Adipose tissue (tissue), 3 donors: ENCODE results near the gene OGFOD3. TPM values are rescaled to one million over a fixed set of nuclear protein-coding genes. Genes with fewer than 3 reads are reported as not detected.

Experiments used
- H3K27ac ChIP-seq: one replicate; pipeline ENCODE4 v1.5.1; 2013; ENCODE audit warnings: low read depth, low read length
- WGBS, 3 donors: extraction: QIAGEN DNeasy Blood & Tissue Kit; methylation state at CpG; one replicate each; pipeline ENCODE4 v1.1.7; 2013; 5-methylcytosine and 5-hydroxymethylcytosine counted together
- polyA plus RNA-seq, 3 donors: library from polyadenylated mRNA; stranded (reverse); fragments of 200-250 nt; gene quantifications; one replicate each; pipeline ENCODE4 v1.2.3, GENCODE V29; 2013
- donor health status: healthy with polysubstance abuse.
- donor health status: Bipolar disorder and iron deficiency.
- donor health status: healthy.

OGFOD3 gene
- polyA plus RNA-seq, 3 donors, result 14.8 to 26.3 (median 18.6) TPM

DNA sequence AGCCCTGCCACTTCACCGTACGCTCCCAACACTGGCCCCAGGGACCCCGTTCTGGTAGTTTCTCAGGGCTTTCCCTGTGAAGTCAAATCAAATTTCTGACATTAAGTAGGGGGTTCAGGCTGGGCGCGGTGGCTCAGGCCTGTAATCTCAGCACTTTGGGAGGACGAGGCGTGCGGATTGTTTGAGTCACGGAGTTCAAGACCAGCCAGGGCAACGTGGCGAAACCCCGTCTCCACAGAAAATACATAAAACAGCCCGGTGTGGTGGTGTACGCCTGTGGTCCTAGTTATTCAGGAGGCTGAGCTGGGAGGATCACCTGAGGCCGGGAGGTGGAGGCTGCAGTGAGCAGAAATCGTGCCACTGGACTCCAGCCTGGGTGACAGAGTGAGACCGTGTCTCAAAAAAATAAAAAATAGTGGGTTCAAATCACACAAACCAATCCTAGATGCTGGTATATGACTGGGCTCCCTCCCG lies 31.5 kb upstream of the OGFOD3 start:
- peak overlapping the region; percentile 38 for H3K27ac ChIP-seq
- WGBS, 3 donors, result 36 to 54% (median 37%) methylated on average over 18 of the region's 18 CpGs

GRCh38 chr17:82449131-82449882 lies 30.9 kb upstream of the OGFOD3 start:
- 40 to 75% (median 43%) methylated on average over 30 of the region's 30 CpGs for WGBS, 3 donors
- peak overlapping the region; percentile 38 for H3K27ac ChIP-seq

DNA sequence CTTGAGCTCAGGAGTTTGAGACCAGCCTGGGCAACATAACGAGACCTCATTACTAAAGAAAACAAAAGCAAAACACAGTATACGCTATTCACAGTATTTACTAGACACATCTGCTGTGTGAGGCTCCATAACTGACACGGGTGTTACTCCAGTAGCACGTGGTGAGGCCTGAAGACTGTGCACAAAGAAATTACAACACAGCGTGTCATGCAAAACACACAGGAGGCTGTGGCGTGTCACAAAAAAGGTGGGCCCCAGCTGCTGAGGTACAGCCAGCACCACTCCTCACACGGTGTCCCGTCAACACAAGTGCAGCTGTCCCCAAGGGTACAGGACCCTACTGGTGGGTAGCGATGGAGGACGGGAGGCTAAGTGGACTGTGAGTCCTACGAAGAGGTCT lies 29.5 kb upstream of the OGFOD3 start:
- H3K27ac ChIP-seq, result no peak overlapping the region
- 86 to 92% (median 90%) methylated on average over 11 of the region's 11 CpGs for WGBS, 3 donors

DNA sequence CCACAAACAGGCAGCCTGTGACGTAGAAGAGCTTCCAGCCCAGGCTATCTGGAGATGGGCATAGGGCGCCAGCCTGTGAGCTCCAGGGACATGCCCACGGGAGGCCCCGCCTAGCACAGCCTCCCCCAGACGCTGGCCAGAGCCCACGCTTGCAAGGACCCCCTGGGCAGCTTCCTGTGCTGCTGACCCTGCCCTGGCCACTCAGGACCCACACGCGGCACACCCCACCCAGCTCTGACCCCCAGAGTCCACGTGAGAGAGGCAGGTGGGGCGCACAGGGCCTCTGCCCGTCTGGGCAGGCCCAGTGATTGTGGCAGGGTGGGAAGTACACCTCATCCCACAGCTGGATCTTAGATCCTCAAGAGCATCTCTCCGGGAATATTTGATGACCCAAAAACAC lies 28.3 kb upstream of the OGFOD3 start:
- no peak overlapping the region for H3K27ac ChIP-seq
- WGBS, 3 donors, result 77 to 88% (median 86%) methylated on average over 12 of the region's 12 CpGs

GRCh38 chr17:82446124-82446523 lies 27.7 kb upstream of the OGFOD3 start:
- WGBS, 3 donors, result 85 to 88% (median 87%) methylated on average over 15 of the region's 15 CpGs

DNA sequence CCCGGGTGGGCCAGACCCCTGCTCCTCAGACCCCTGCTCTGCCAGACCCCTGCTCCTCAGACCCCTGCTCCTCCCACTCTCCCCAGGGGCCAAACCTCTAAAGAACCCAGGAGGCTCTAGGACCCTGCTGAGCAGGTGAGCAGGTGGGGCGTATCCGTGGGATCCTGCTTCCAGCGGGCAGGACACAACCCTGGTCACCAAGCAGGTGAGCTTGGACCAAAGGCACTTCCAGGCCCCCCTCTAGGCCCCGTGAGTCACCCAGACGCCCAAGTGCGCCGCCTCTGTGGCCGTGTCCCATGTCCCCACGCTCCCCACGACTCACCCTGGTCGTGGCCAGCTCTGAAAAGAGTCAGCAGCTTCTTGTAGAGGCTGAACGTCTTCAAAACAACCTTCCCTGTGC lies 27.2 kb upstream of the OGFOD3 start:
- 73 to 77% (median 76%) methylated on average over 13 of the region's 13 CpGs for whole genome bisulfite sequencing, 3 donors

More at GRCh38 chr17:82446124-82446523, 27.7 kb upstream of the OGFOD3 start:
- H3K27ac ChIP-seq, result no peak overlapping the region

GRCh38 chr17:82444941-82445521 lies 26.6 kb upstream of the OGFOD3 start:
- 42 to 56% (median 43%) methylated on average over 17 to 19 of the region's 19 CpGs for WGBS, 3 donors
- no peak overlapping the region for H3K27ac ChIP-seq

More for the DNA sequence above, 27.2 kb upstream of the OGFOD3 start:
- no peak overlapping the region for H3K27ac ChIP-seq

DNA sequence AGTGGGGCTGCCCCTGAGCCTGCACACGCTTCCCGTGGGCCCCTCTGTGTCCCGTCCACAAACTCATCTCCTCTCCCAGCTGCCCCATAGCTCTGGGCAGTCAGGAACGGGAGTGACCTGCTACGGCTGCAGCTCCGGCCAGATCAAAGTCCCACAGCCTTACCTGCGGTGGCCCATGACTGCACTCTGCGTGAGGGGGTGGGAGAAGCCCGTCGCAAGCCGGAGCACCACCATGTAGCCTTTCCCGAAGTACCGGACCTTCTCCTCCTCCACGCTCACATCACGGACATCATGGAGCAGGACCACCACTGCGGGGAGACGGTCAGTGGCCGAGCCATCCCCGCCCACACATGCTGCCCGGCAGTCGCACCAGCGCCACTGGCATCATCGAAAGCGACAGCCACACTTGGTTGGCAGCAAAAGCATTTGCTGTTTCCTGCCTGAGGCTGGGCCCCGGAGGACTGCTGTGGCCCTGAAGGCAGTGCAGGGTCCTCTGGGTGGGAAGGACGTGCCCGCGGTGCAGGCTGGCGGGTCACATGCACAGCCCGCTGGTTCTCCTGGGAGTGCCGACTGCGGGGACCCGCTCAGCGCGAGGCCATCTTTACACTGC lies 26.0 kb upstream of the OGFOD3 start:
- 81 to 90% (median 90%) methylated on average over 35 of the region's 35 CpGs for WGBS, 3 donors
- H3K27ac ChIP-seq, result no peak overlapping the region

- H3K27ac ChIP-seq, result no peak overlapping the region
- WGBS, 3 donors, result 57 to 86% (median 85%) methylated on average over 28 to 35 of the region's 40 CpGs
Measured at GRCh38 chr17:82443465-82444283, 25.3 kb upstream of the OGFOD3 start.

GRCh38 chr17:82442643-82443464 lies 24.5 kb upstream of the OGFOD3 start:
- no peak overlapping the region for H3K27ac ChIP-seq
- 78 to 91% (median 85%) methylated on average over 27 to 28 of the region's 28 CpGs for WGBS, 3 donors

DNA sequence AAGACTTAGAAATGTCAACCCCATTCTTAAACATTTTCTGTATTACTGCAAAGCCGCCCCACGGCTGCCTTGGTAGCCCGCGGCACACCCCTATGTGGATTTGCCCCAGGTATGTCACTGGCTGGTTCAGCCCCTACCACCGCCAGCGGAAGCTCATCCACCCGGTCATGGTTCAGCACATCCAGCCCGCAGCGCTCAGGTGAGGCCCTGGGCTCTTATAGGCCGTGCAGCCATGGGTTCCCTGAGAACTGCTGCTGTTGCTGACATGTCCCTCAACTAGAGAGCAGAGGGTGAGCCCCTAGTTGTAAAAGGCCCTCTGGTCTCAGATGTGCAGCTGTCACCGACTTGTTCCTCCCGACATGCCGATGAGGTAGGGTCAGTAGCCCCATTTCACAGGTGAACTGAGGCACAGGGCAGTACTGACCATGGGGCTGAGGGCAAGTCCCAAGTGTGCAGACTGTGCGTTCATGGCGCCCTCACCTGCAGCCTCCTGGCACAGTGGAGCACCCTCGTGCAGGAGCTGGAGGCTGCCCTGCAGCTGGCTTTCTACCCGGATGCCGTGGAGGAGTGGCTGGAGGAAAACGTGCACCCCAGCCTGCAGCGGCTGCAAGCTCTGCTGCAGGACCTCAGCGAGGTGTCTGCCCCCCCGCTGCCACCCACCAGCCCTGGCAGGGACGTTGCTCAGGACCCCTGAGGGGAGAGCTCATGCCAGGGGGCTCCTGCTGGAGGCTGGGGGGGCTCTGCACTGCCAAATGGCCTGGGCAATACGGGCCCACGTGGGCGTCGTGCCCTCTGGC lies 23.5 kb upstream of the OGFOD3 start:
- H3K27ac ChIP-seq, result no peak overlapping the region
- 82 to 87% (median 85%) methylated on average over 27 of the region's 27 CpGs for WGBS, 3 donors

- 62 to 70% (median 63%) methylated on average over 13 to 17 of the region's 17 CpGs for WGBS, 3 donors
- H3K27ac ChIP-seq, result peak overlapping the region; percentile 29
Measured at GRCh38 chr17:82440991-82441627, 22.7 kb upstream of the OGFOD3 start.

GRCh38 chr17:82440469-82440981 lies 22.1 kb upstream of the OGFOD3 start:
- H3K27ac ChIP-seq, result peak overlapping the region; percentile 29
- WGBS, 3 donors, result 52 to 81% (median 61%) methylated on average over 22 of the region's 22 CpGs

- H3K27ac ChIP-seq, result no peak overlapping the region
Measured at GRCh38 chr17:82439829-82440365, 21.5 kb upstream of the OGFOD3 start.

GRCh38 chr17:82439194-82439828 lies 20.9 kb upstream of the OGFOD3 start:
- WGBS, 3 donors, result 81 to 94% (median 92%) methylated on average over 29 of the region's 29 CpGs
- no peak overlapping the region for H3K27ac ChIP-seq

More at GRCh38 chr17:82439829-82440365, 21.5 kb upstream of the OGFOD3 start:
- WGBS, 3 donors, result 93 to 96% (median 94%) methylated on average over 30 to 34 of the region's 34 CpGs
